ENCODE data around the gene ACADM. TPM values are rescaled to one million over a fixed set of nuclear protein-coding genes. Genes with fewer than 3 reads are reported as not detected.

ACADM gene
- total and polyA plus RNA-seq, 3 donors from 2014 or later = 57.7 to 77.6 (median 67.9) TPM

DNA sequence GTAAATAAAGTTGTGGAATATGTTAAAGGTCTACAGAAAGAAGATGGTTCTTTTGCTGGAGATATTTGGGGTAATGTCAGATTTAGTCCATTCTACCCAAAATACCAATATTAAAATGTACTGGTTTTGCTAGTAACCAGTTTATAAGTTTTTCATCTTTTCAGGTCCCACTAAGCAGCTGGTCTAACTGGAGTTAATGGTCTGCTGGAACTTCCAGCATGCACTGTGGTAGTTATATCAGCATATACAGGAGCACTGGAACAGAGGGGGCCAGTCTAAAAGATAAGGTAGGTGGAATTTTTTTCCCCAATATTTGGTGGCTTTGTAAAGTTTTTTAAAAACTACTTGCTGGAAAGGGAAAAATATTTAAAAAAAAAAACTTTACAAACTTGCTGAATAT lies 65.5 kb downstream of the ACADM start:
- TF ChIP-seq CTCF (IDR thresholded peaks at IDR 0.05) (no peak), POLR2A (IDR thresholded peaks at IDR 0.05) (no peak)
- no peak for DNase-seq
- intact Hi-C loops (cut with DNase I; ENCODE audit: low total_unique reads) = no loop called here
- Histone ChIP-seq H3K36me3 (ENCODE audit: low read depth, missing control alignments) (no peaks in the 10 kb centered on the region), H3K4me1 (peaks cover 20% of the 10 kb centered on the region), H3K27me3 (no peaks in the 10 kb centered on the region), H3K4me3 (no peak overlapping the region), H3K9me3 (no peaks in the 10 kb centered on the region), H3K27ac (no peak overlapping the region)

DNA sequence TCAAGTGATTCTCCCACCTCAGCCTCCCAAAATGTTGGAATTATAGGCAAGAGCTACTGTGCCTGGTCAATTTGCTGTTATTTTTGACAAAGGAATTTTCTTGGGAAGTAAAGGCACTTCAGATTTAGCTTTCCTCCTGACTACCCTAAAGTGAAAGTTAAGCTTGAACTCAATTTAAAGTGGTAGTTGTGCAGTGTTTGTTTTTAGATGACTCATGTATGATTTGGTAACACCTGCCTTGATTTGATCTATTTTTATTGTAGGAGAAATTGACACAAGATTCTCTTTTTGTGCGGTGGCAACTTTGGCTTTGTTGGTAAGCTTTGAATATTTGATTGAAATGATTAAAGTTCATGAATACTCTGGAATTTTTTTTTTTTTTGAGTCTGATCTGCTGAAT lies 66.5 kb downstream of the ACADM start:
- H3K4me1 ChIP-seq = peaks cover 20% of the 10 kb centered on the region
- H3K4me3 ChIP-seq = no peak overlapping the region
- no peaks in the 10 kb centered on the region for H3K27me3 ChIP-seq
- no peak overlapping the region for H3K27ac ChIP-seq
- no peak for DNase-seq
- WGBS, 2 donors = 89 to 95% methylated on average over 1 of the region's 1 CpG
- intact Hi-C loops (cut with DNase I; ENCODE audit: low total_unique reads) = no loop called here
- no peak for TF ChIP-seq CTCF (IDR thresholded peaks at IDR 0.05)
- TF ChIP-seq POLR2A (IDR thresholded peaks at IDR 0.05) = no peak
- H3K36me3 ChIP-seq (ENCODE audit: low read depth, missing control alignments) = no peaks in the 10 kb centered on the region
- H3K9me3 ChIP-seq = no peaks in the 10 kb centered on the region

GRCh38 chr1:75792091-75792490 lies 67.6 kb downstream of the ACADM start:
- intact Hi-C loops (cut with DNase I; ENCODE audit: low total_unique reads) = no loop called here
- Histone ChIP-seq H3K4me1 (peaks cover 19% of the 10 kb centered on the region), H3K27ac (no peak overlapping the region), H3K4me3 (no peak overlapping the region), H3K27me3 (no peaks in the 10 kb centered on the region), H3K36me3 (ENCODE audit: low read depth, missing control alignments) (no peaks in the 10 kb centered on the region), H3K9me3 (no peaks in the 10 kb centered on the region)
- no peak for DNase-seq
- 95 to 98% methylated on average over 3 of the region's 3 CpGs for WGBS, 2 donors
- no peak for TF ChIP-seq POLR2A (IDR thresholded peaks at IDR 0.05)
- TF ChIP-seq CTCF (IDR thresholded peaks at IDR 0.05) = no peak

GRCh38 chr1:75794382-75794781 lies 69.9 kb downstream of the ACADM start:
- intact Hi-C loops (cut with DNase I; ENCODE audit: low total_unique reads) = no loop called here
- no peaks in the 10 kb centered on the region for H3K36me3 ChIP-seq (ENCODE audit: low read depth, missing control alignments)

More at GRCh38 chr1:75794382-75794781, 69.9 kb downstream of the ACADM start:
- DNase-seq = no peak
- Histone ChIP-seq H3K4me1 (peaks cover 5% of the 10 kb centered on the region), H3K4me3 (no peak overlapping the region), H3K27ac (no peak overlapping the region), H3K27me3 (no peaks in the 10 kb centered on the region), H3K9me3 (no peaks in the 10 kb centered on the region)
- 96 to 98% methylated on average over 2 of the region's 2 CpGs for WGBS, 2 donors
- no peak for TF ChIP-seq POLR2A (IDR thresholded peaks at IDR 0.05)
- no peak for TF ChIP-seq CTCF (IDR thresholded peaks at IDR 0.05)
